ENCODE measurements around the gene MSL3.
A peak's percentile ranks its signal among the peaks of the same experiment; 100 is the strongest.

MSL3 gene

GRCh38 chrX:11759461-11760311 is 1.6 kb downstream of the MSL3 start:
- peak; percentile 76 to 89 for DNase-seq

- DNase-seq: no peak
Observed at GRCh38 chrX:11760958-11761357, 2.9 kb downstream of the MSL3 start.

GRCh38 chrX:11764602-11765067 is 6.6 kb downstream of the MSL3 start:
- no peak for DNase-seq

GRCh38 chrX:11765449-11765848 is 7.4 kb downstream of the MSL3 start:
- DNase-seq: no peak

GRCh38 chrX:11766487-11766886 is 8.4 kb downstream of the MSL3 start:
- no peak for DNase-seq

- no peak for DNase-seq
Observed at GRCh38 chrX:11768039-11768438, 10.0 kb downstream of the MSL3 start.

- DNase-seq: peak in 1 of 2 donors; percentile 35
Observed at GRCh38 chrX:11770320-11770719, 12.3 kb downstream of the MSL3 start.

- DNase-seq: no peak
Observed at GRCh38 chrX:11778230-11778629, 20.2 kb downstream of the MSL3 start.

GRCh38 chrX:11781133-11781532 is 23.1 kb downstream of the MSL3 start:
- DNase-seq: no peak

GRCh38 chrX:11781734-11782370 is 23.8 kb downstream of the MSL3 start:
- DNase-seq: no peak

GRCh38 chrX:11784543-11784942 is 26.5 kb downstream of the MSL3 start:
- DNase-seq: no peak

GRCh38 chrX:11786862-11787261 is 28.8 kb downstream of the MSL3 start:
- no peak for DNase-seq

- DNase-seq: peak; percentile 40 to 62
Observed at GRCh38 chrX:11787564-11787963, 29.5 kb downstream of the MSL3 start.

GRCh38 chrX:11789809-11790208 is 31.8 kb downstream of the MSL3 start:
- DNase-seq: no peak

- no peak for DNase-seq
Observed at GRCh38 chrX:11791090-11791489, 33.1 kb downstream of the MSL3 start.

GRCh38 chrX:11791537-11791936 is 33.5 kb downstream of the MSL3 start:
- DNase-seq: no peak

- no peak for DNase-seq
Observed at GRCh38 chrX:11792461-11793421, 34.7 kb downstream of the MSL3 start.

GRCh38 chrX:11793734-11794133 is 35.7 kb downstream of the MSL3 start:
- DNase-seq: no peak

- DNase-seq: no peak
Observed at GRCh38 chrX:11813341-11813740, 55.3 kb downstream of the MSL3 start.

All from hippocampal formation (tissue), 2 donors.